Stomach (tissue), 9 donors: ENCODE results near the gene ARID1B. TPM values are rescaled to one million over a fixed set of nuclear protein-coding genes. Genes with fewer than 3 reads are reported as not detected.

Source experiments
- DNase-seq, 2 donors: peaks; one replicate each; pipeline versions ENCODE4 v3.0.0 to v3.0.0-alpha.2; 2013 to 2019
- H3K27ac ChIP-seq, 5 donors: fragments of 200-600 bp in 4 of 5; sonication (generic) in 4 of 5; one replicate each; pipeline ENCODE4 v1.5.1; 2013 to 2019; ENCODE audit warnings: mild to moderate bottlenecking in 1 of 5, moderate library complexity in 1 of 5
- H3K27me3 ChIP-seq, 3 donors: fragments of 200-600 bp; sonication (generic); one replicate each; pipeline ENCODE4 v1.5.1; 2017 to 2019; ENCODE audit warnings: mixed run types in 1 of 3
- H3K36me3 ChIP-seq, 4 donors: fragments of 200-600 bp; sonication (generic); 1 replicate in 3 of 4; 2 replicates in 1 of 4; pipeline ENCODE4 v1.5.1; 2016 to 2019
- H3K4me1 ChIP-seq, 4 donors: fragments of 200-600 bp; sonication (generic); one replicate each; pipeline ENCODE4 v1.5.1; 2016 to 2019
- H3K4me3 ChIP-seq, 4 donors: fragments of 200-600 bp; sonication (generic) in 3 of 4; one replicate each; pipeline ENCODE4 v1.5.1; 2016 to 2019; ENCODE audit warnings: mild to moderate bottlenecking in 1 of 4
- H3K9me3 ChIP-seq, 4 donors: fragments of 200-600 bp; sonication (generic); one replicate each; pipeline ENCODE4 v1.5.1; 2016 to 2019
- EP300 ChIP-seq: sonication (generic); formaldehyde crosslinking; IDR thresholded peaks from one replicate; pipeline ENCODE4 v1.6.1; 2017; ENCODE audit warnings: antibody characterized with exemption
- POLR2A ChIP-seq, 4 donors: fragments of 450-650 bp; IDR thresholded peaks; one replicate each; pipeline ENCODE4 v1.6.1; 2016; ENCODE audit warnings: antibody characterized with exemption in 4 of 4, control low read depth in 2 of 4, mild to moderate bottlenecking in 1 of 4, moderate library complexity in 1 of 4
- POLR2AphosphoS5 ChIP-seq, 3 donors: sonication (generic); formaldehyde crosslinking; IDR thresholded peaks; one replicate each; pipeline ENCODE4 v1.6.1; 2016; ENCODE audit warnings: antibody characterized with exemption in 3 of 3
- WGBS, 5 donors: extraction: QIAGEN DNeasy Blood & Tissue Kit in 3 of 5; methylation state at CpG; one replicate each; pipeline versions ENCODE4 v1.1.5 to v1.1.7; 2013 to 2018; 5-methylcytosine and 5-hydroxymethylcytosine counted together
- intact Hi-C: fragments of 100-400 bp; cut with DNase I; formaldehyde crosslinking; loops from one replicate; pipeline ENCODE4 v1.15.1; 2023; ENCODE audit warnings: low total_unique reads
- polyA plus RNA-seq, 3 donors: library from polyadenylated mRNA; stranded (reverse); fragments of 200-250 nt; gene quantifications; one replicate each; pipeline ENCODE4 v1.2.3, GENCODE V29; 2013
- total RNA-seq, 5 donors: library from RNA; depleted of rRNA; stranded (reverse); fragments of >200 nt; gene quantifications; one replicate each; pipeline versions ENCODE4 v1.1.0 to v1.2.3, GENCODE V29; 2014 to 2016
- TF ChIP-seq, protein P1 (sequence below), 7 experiments: fragments of 450-650 bp in 4 of 7; fragments of 200-600 bp in 3 of 7; sonication (generic) in 3 of 7; IDR thresholded peaks; one replicate each; pipeline ENCODE4 v1.5.1; 2016 to 2019; ENCODE audit warnings: antibody characterized with exemption in 7 of 7, control low read depth in 2 of 7, mild to moderate bottlenecking in 1 of 7
- donor health status: healthy with polysubstance abuse.
- donor health status: Bipolar disorder and iron deficiency.
- donor health status: healthy.

The ARID1B gene
- total and polyA plus RNA-seq, 8 donors: 8.8 to 183 (median 48.3) TPM

DNA sequence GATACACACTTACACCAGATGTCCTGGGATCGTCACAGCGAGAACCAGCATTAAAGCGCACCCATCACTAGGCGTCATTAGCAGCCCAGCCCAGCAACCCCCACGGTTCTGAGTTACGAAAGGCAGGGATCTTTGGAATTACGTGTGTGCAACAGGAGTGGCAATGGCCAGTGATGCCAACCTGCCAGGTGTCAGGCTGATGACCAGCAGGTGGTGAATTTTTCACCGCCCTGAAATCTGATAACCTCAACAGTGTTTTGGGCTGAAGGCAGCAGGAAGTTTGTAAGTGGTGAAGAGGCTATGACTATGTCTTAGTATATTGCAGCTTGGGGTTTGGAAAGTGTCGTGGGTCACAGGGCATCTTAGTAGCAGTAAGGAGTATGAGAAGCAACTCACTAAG, 380.1 kb downstream of the ARID1B start:
- intact Hi-C loops: no loop called here
- H3K27me3 ChIP-seq: no peaks in the 10 kb centered on the region
- peaks cover 0 to 19% (median 13%) of the 10 kb centered on the region in 4 donors for H3K36me3 ChIP-seq
- no peak overlapping the region for H3K27ac ChIP-seq
- TF ChIP-seq, protein P1, sequence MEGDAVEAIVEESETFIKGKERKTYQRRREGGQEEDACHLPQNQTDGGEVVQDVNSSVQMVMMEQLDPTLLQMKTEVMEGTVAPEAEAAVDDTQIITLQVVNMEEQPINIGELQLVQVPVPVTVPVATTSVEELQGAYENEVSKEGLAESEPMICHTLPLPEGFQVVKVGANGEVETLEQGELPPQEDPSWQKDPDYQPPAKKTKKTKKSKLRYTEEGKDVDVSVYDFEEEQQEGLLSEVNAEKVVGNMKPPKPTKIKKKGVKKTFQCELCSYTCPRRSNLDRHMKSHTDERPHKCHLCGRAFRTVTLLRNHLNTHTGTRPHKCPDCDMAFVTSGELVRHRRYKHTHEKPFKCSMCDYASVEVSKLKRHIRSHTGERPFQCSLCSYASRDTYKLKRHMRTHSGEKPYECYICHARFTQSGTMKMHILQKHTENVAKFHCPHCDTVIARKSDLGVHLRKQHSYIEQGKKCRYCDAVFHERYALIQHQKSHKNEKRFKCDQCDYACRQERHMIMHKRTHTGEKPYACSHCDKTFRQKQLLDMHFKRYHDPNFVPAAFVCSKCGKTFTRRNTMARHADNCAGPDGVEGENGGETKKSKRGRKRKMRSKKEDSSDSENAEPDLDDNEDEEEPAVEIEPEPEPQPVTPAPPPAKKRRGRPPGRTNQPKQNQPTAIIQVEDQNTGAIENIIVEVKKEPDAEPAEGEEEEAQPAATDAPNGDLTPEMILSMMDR (IDR thresholded peaks at IDR 0.05): no peak
- no peak for TF ChIP-seq POLR2AphosphoS5 (IDR thresholded peaks at IDR 0.05)
- no peak for TF ChIP-seq POLR2A (IDR thresholded peaks at IDR 0.05)
- TF ChIP-seq EP300: no peak
- no peaks in the 10 kb centered on the region for H3K9me3 ChIP-seq
- H3K4me3 ChIP-seq: no peak overlapping the region
- 90 to 95% (median 93%) methylated on average over 9 of the region's 9 CpGs for WGBS, 5 donors
- DNase-seq: no peak
- H3K4me1 ChIP-seq: no peaks in the 10 kb centered on the region

DNA sequence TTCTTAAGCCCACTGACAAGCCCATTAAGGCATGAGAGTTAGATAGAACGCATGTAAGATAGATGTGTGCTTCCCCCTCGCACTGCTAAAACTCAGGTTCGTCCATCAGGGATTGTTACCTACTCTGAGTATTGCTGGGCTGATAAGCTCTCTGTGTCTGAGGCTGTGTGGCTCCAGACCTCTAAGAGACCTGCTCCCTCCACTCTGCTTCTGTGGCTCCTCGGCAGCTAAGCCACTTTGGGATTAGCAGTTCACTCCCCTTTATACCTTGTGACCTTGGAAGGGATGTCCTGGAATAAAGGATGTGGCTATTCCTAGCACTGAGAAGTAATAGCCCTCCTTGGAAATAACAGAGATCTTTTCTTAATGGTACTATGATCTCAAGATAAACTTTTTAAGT, 381.3 kb downstream of the ARID1B start:
- 82 to 88% (median 85%) methylated on average over 4 of the region's 4 CpGs for WGBS, 5 donors
- H3K9me3 ChIP-seq: no peaks in the 10 kb centered on the region
- H3K4me3 ChIP-seq: no peak overlapping the region
- intact Hi-C loops: no loop called here
- DNase-seq: no peak
- H3K27ac ChIP-seq: no peak overlapping the region
- no peaks in the 10 kb centered on the region for H3K27me3 ChIP-seq
- H3K4me1 ChIP-seq: no peaks in the 10 kb centered on the region
- TF ChIP-seq POLR2A (IDR thresholded peaks at IDR 0.05) (no peak), POLR2AphosphoS5 (IDR thresholded peaks at IDR 0.05) (no peak), EP300 (no peak)
- TF ChIP-seq, protein P1 (IDR thresholded peaks at IDR 0.05): no peak
- peaks cover 0 to 19% (median 13%) of the 10 kb centered on the region in 4 donors for H3K36me3 ChIP-seq

DNA sequence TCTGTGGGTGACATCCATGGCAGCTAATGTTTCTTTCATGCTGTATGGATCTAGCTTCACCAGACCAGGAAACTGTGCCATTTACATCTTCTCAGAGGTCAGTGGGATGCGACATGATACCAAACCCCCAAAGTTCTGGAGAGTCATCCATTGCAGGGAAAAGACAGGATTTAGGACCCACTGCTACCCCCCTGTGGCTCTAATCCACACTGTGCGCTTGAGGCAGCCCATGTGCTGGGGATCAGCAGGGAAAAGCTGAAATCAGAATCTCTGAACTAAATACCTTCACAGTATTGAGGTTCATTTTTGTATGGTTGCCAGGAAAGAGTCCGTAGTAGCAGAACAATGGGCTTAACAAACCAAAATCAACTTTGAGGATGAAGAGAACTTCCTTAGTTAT, 381.7 kb downstream of the ARID1B start:
- intact Hi-C loops: no loop called here
- H3K4me1 ChIP-seq: no peaks in the 10 kb centered on the region
- no peak for DNase-seq
- no peak for TF ChIP-seq EP300
- no peak for TF ChIP-seq POLR2AphosphoS5 (IDR thresholded peaks at IDR 0.05)
- 76 to 88% (median 83%) methylated on average over 3 of the region's 3 CpGs for WGBS, 5 donors
- peaks cover 0 to 19% (median 15%) of the 10 kb centered on the region in 4 donors for H3K36me3 ChIP-seq
- no peaks in the 10 kb centered on the region for H3K9me3 ChIP-seq
- no peak overlapping the region for H3K27ac ChIP-seq
- H3K27me3 ChIP-seq: no peaks in the 10 kb centered on the region
- H3K4me3 ChIP-seq: no peak overlapping the region

DNA sequence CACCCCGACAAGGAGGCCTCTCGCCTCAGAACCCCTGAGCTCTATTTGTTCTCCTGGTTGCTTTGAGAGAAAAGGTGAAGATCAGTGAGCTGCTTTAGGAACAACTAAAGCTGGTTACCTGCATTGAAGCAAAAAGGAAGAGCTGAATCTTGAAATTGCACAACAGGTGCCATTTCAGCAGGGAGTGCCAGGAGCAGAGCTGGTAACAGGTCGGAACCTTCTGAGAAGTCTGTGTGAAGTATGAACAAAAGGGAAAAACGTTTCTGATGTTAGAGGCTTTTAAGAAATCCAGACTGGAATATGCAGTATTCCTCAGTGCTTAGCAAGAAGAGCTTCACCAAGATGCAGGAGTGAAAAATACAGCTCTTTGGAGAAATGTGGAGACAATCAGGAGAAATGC, 382.2 kb downstream of the ARID1B start:
- Histone ChIP-seq H3K4me3 (no peak overlapping the region), H3K27ac (no peak overlapping the region), H3K4me1 (no peaks in the 10 kb centered on the region), H3K36me3 (peaks cover 0 to 20% (median 17%) of the 10 kb centered on the region in 4 donors), H3K9me3 (no peaks in the 10 kb centered on the region), H3K27me3 (no peaks in the 10 kb centered on the region)
- WGBS, 5 donors: 48 to 67% (median 60%) methylated on average over 4 of the region's 4 CpGs
- TF ChIP-seq POLR2A (IDR thresholded peaks at IDR 0.05) (no peak), POLR2AphosphoS5 (IDR thresholded peaks at IDR 0.05) (no peak), EP300 (no peak)
- TF ChIP-seq, protein P1 (IDR thresholded peaks at IDR 0.05): no peak
- intact Hi-C loops: no loop called here
- DNase-seq: no peak

DNA sequence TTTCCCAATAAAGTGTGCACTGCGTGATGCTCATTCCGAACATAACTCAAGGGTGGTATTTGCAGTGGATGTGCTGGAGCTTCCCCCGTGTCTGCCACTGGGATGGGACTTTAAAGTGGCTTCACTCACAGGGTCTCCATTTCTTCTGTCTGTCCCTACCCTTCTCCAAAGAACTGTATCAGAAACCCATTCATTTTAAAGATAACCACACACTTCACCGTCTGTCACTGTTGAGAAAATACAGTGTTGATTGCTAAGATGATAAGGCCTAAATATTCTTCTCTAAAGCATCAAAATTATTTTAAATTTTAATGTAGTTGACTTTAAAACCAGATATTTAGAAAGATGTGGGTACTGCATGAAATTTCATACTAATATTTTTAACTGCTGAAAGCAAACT, 384.7 kb downstream of the ARID1B start:
- Histone ChIP-seq H3K9me3 (no peaks in the 10 kb centered on the region), H3K27ac (no peak overlapping the region), H3K4me1 (peaks cover 0 to 2% (median 0%) of the 10 kb centered on the region in 4 donors), H3K4me3 (no peak overlapping the region), H3K27me3 (no peaks in the 10 kb centered on the region), H3K36me3 (peaks cover 0 to 16% (median 13%) of the 10 kb centered on the region in 4 donors)
- TF ChIP-seq POLR2A (IDR thresholded peaks at IDR 0.05): no peak
- TF ChIP-seq, protein P1 (IDR thresholded peaks at IDR 0.05): no peak
- TF ChIP-seq EP300: no peak
- no peak for TF ChIP-seq POLR2AphosphoS5 (IDR thresholded peaks at IDR 0.05)
- intact Hi-C loops: no loop called here
- 84 to 91% (median 89%) methylated on average over 4 of the region's 4 CpGs for WGBS, 5 donors
- no peak for DNase-seq
